Measurements from ENCODE around the gene TRAFD1.

The TRAFD1 gene

DNA sequence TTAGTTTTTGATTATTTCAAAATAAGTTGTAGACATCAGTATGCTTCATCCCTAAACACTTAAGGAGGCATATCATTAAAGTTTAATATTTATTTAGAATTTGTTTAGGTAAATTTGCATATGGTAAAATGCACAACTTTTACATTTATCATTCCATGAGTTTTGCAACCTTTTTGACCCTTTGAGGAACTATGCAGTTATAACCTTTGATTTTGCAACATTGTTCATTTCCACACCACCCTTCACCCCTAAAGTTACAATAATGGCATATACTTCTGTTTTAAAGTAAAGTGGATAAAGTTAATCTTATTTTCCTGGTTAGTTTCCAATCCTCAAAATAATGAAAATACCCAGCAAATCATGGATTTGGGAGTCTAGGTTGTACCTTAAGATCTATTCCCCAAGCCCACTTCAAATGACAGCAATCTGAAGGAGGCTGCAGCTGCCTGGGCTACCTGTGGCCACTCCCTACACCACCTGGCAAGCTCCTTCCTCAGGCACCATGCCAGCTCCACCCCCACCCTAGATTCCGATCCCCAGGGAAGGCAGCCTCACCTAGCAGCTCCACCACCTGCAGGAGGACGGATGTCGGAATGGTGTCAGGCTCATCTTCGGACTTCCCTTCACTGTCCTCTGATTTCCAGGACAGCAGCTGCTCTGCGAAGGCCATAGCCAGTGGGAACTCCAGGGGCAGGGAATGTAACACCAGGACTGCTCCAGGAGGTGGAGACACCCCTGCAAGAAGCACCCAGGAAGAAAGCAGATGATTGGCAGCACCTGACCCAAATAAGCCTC lies 65.1 kb downstream of the TRAFD1 start:
- Mint-ChIP-seq H3K36me3 (peaks cover 4% of the 10 kb centered on the region), H3K27me3 (no peaks in the 10 kb centered on the region), H3K27ac (no peak overlapping the region), H3K9me3 (ENCODE audit: low read depth) (no peaks in the 10 kb centered on the region), H3K4me3 (no peak overlapping the region), H3K4me1 (ENCODE audit: low read depth) (no peaks in the 10 kb centered on the region)

DNA sequence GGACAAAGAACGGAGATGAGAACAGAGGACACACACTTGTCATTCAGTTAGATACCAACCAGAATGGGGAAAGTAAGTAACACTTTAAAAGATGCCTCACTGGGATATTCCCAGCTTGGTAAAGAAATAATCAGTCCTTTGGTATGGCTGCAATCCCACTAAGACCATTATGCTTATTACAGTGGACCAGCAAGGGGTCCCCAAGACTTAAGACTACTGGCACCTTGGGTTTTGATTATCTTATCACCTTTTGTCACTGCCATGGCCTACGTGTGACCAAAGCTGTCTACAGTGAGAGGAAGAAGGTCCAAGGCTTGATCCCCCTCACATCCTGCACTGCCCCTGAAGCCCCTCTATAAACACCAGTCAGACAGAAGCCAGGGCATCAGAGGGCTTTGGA lies 65.8 kb downstream of the TRAFD1 start:
- Mint-ChIP-seq H3K4me3 (no peak overlapping the region), H3K9me3 (ENCODE audit: low read depth) (no peaks in the 10 kb centered on the region), H3K27me3 (no peaks in the 10 kb centered on the region), H3K36me3 (peaks cover 4% of the 10 kb centered on the region), H3K27ac (no peak overlapping the region), H3K4me1 (ENCODE audit: low read depth) (no peaks in the 10 kb centered on the region)

DNA sequence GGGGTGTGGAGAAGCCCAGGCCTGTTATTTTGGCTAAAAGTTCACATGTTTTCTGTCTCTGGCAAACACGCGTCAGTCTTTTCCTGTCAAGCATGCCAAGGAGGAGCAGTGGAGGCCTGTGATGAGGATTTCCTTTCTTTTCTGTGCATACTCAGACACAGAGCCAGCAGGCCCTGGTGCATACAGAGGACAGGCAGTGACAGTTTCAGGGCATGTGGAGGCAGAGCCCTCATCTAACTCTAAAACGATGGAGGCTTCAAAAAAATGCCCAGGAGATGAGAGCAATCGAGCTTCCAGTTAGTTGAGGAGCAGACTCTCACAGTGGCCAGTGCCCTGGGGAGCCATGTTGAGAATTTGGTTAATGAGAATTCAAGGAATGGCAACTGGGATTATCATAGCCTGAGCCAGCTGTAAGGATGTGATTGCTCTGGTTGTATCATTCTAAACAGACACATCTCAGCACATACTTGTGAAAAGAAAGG lies 66.5 kb downstream of the TRAFD1 start:
- no peaks in the 10 kb centered on the region for H3K9me3 Mint-ChIP-seq (ENCODE audit: low read depth)
- H3K4me3 Mint-ChIP-seq = no peak overlapping the region
- H3K27me3 Mint-ChIP-seq = no peaks in the 10 kb centered on the region
- H3K27ac Mint-ChIP-seq = no peak overlapping the region
- no peaks in the 10 kb centered on the region for H3K4me1 Mint-ChIP-seq (ENCODE audit: low read depth)
- peaks cover 4% of the 10 kb centered on the region for H3K36me3 Mint-ChIP-seq

DNA sequence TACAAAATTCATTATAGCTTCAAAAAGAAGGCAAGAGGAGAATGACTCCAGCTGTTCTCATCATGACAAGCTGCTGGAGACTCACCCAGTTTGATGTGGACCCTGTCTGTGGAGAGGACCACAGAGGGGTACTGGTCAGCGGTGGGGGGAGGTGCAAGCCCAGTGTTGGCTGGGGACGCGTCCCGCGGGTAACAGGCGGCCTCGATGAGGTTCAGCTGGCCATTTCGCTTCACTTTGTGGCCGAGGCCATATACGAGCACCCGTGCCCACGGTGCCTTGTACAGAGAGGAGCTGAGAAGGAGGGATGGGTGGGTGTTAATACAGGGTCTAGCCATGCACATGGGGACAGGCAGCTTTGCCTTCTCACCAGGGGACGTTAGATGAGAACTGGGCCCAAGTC lies 67.1 kb downstream of the TRAFD1 start:
- Mint-ChIP-seq H3K27ac (no peak overlapping the region), H3K36me3 (peaks cover 4% of the 10 kb centered on the region), H3K9me3 (ENCODE audit: low read depth) (no peaks in the 10 kb centered on the region), H3K4me3 (no peak overlapping the region), H3K4me1 (ENCODE audit: low read depth) (no peaks in the 10 kb centered on the region), H3K27me3 (no peaks in the 10 kb centered on the region)

DNA sequence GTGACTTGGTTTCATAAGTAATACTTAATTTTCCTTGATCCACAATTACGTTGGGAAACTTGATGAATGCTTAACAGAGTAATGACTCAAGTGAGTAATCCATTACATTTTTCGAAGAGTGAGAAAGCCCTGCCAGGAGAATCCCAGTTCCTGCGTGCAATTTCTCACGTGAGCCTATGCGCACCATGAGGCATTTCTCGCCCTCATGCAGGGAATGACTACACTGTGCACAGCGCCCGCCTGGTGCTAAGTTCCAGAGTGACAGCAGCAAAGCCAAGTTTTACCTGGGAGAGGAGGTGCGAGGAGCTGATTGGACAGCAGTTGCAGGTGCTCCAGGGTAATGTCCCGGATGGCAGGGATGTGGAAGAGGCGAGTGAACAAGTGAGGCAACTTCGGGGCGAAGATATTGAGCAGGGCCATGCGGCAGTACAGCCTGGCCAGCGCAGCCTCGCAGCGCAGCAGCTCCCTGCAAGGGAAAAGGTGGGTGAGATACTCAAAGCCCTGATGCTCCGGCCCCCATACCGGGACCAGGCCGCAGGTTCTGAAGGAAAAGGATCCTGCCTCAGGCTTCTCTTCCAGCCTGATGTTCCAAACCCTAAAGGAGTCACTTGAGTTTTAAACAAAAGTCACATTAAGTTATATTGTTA lies 69.4 kb downstream of the TRAFD1 start:
- H3K4me1 Mint-ChIP-seq (ENCODE audit: low read depth) = no peaks in the 10 kb centered on the region

DNA sequence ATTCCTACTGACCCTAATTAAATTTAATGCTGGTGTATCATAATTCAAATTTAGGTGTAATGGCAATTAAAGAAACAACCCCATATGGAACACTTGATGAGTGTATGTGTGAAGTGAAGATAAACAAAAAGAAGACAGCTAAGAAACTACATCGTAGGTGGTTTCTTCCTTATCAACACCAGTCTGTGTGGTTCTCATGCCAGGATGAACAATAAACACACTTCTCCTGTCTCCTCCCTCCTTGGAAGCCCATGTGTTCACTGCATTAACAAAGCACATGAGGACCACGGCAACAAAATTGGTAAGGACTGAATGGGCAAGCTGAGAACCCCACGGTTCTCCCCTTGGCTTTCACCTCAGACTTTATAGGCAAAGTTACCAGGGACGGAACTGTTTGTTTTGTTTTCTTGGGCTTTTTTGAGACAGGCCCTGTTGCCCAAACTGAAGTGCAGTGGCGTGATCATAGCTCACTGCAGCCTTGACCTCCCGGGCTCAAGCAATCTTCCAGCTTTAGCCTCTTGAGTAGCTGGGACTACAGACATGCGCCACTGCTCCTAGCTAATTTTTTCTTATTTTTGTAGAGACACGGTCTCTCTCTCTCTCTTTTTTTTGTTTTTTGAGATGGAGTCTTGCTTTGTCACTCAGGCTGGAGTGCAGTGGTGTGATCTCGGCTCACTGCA lies 71.0 kb downstream of the TRAFD1 start:
- Mint-ChIP-seq H3K27me3 (no peaks in the 10 kb centered on the region), H3K9me3 (ENCODE audit: low read depth) (no peaks in the 10 kb centered on the region), H3K4me3 (no peak overlapping the region), H3K36me3 (peaks cover 10% of the 10 kb centered on the region), H3K27ac (no peak overlapping the region), H3K4me1 (ENCODE audit: low read depth) (no peaks in the 10 kb centered on the region)

More for the DNA sequence above, 69.4 kb downstream of the TRAFD1 start:
- no peaks in the 10 kb centered on the region for H3K9me3 Mint-ChIP-seq (ENCODE audit: low read depth)
- peaks cover 10% of the 10 kb centered on the region for H3K36me3 Mint-ChIP-seq
- no peak overlapping the region for H3K27ac Mint-ChIP-seq
- no peaks in the 10 kb centered on the region for H3K27me3 Mint-ChIP-seq
- H3K4me3 Mint-ChIP-seq = no peak overlapping the region

DNA sequence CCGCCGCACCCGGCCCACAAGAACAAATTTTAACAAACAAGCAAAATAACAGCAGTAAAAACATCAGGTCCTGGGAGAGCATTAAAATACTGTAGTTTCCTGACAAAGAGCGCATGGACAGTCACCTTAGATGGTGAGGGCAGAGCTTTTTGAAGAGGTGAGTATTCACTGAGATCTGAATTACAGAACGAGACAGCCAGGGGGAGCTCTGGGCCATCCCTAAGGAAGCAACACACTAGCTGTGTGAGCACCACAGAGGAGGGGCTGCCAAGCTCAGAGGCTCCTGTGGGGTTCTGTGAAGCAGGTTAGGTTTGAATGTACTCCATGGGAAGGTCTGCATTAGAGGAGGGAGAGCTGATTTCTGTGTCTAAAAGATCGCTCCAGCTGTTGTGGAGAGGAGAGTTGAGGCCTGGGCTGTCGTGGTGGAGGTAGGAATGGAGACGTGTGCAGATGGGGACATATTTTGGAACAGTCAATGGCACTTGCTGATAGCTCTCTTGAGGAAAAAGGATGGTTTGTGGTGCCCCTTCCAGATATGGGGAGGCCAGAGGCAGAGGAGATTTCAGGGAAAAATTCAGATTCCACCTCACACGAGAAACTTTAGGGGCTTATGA lies 72.9 kb downstream of the TRAFD1 start:
- Mint-ChIP-seq H3K36me3 (peaks cover 8% of the 10 kb centered on the region), H3K27ac (no peak overlapping the region), H3K4me1 (ENCODE audit: low read depth) (no peaks in the 10 kb centered on the region)

DNA sequence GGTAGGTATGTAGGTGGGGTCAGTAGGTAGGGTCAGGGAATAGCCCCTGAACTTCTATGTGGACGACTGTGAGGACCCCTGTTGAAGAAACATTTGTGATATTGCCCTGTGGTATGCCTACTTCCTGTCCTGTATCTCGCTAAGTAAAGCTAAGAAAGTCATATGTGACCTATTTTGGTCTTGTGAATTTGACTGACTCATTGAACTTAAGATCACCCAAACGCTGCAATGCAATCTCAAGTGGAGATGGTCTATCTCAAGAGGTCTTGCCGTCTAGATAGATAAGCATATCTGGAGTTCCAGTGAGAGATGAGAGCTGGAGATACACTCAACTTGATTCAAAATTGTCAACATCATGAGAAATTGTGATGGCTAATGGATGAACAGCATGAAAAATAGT lies 73.8 kb downstream of the TRAFD1 start:
- H3K27me3 Mint-ChIP-seq = no peaks in the 10 kb centered on the region
- no peaks in the 10 kb centered on the region for H3K9me3 Mint-ChIP-seq (ENCODE audit: low read depth)
- H3K4me3 Mint-ChIP-seq = no peak overlapping the region
- peaks cover 8% of the 10 kb centered on the region for H3K36me3 Mint-ChIP-seq
- H3K27ac Mint-ChIP-seq = no peak overlapping the region
- H3K4me1 Mint-ChIP-seq (ENCODE audit: low read depth) = no peaks in the 10 kb centered on the region

More for the DNA sequence above, 72.9 kb downstream of the TRAFD1 start:
- no peaks in the 10 kb centered on the region for H3K27me3 Mint-ChIP-seq
- no peaks in the 10 kb centered on the region for H3K9me3 Mint-ChIP-seq (ENCODE audit: low read depth)
- H3K4me3 Mint-ChIP-seq = no peak overlapping the region

Data from activated naive CD8-positive, alpha-beta T cell (primary cell).